ENCODE data around the gene CDHR5.

The CDHR5 gene

GRCh38 chr11:612961-613300, 11.8 kb downstream of the CDHR5 start:
- Mint-ChIP-seq H3K27ac (peak overlapping the region; percentile 80), H3K4me3 (no peak overlapping the region), H3K27me3 (no peaks in the 10 kb centered on the region), H3K9me3 (no peaks in the 10 kb centered on the region), H3K36me3 (ENCODE audit: low read depth) (peaks cover 59% of the 10 kb centered on the region), H3K4me1 (ENCODE audit: low read depth) (peaks cover 26% of the 10 kb centered on the region)
- DNase-seq = no peak

- Mint-ChIP-seq H3K4me3 (no peak overlapping the region), H3K27me3 (no peaks in the 10 kb centered on the region), H3K36me3 (ENCODE audit: low read depth) (peaks cover 63% of the 10 kb centered on the region), H3K27ac (peak overlapping the region; percentile 80), H3K9me3 (no peaks in the 10 kb centered on the region), H3K4me1 (ENCODE audit: low read depth) (peaks cover 26% of the 10 kb centered on the region)
- no peak for DNase-seq
Observed at GRCh38 chr11:612201-612960, 12.4 kb downstream of the CDHR5 start.

DNA sequence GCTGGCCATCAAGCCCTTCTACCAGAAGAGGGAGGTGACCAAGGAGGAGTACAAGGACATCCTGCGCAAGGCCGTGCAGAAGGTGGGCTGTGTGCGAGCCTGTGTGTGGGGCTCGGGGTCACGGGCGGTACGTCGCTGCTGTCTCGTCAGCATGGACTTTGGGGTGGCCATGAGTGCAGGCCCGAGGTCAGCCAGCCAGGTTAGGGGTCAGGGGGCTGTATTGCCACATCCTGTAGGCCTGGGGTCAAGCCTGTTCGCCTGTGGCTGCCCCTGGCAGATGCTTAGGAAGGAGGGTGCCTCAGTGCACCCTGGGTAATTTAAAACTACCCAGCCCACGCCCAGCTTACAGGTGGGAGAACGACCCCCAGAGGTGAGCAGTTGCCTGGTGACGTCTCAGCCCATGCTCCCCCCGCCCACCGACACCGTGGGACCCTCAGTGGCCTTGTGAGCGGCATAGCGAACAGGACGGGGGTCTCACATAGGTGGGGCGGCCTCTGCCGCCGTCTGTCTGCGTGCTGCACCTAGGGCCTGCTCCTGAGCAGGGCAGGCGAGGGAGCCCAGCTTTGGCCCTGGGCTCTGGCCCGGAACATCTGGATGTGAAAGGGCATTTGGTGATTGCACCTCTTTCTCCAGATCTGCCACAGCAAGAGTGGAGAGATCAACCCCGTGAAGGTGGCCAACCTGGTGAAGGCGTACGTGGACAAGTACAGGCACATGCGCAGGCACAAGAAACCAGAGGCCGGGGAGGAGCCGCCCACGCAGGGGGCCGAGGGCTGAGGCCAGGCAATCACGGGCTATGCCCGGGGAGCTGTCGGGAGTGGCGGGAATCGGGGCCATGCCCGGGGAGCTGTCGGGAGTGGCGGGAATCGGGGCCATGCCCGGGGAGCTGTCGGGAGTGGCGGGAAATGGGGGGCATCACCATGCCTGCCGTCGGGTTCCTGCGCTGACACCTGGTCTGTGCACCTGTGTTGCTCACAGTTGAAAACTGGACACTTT, 13.5 kb downstream of the CDHR5 start:
- Mint-ChIP-seq H3K4me1 (ENCODE audit: low read depth) (peaks cover 23% of the 10 kb centered on the region), H3K36me3 (ENCODE audit: low read depth) (peaks cover 73% of the 10 kb centered on the region), H3K27me3 (no peaks in the 10 kb centered on the region), H3K9me3 (no peaks in the 10 kb centered on the region), H3K4me3 (no peak overlapping the region), H3K27ac (peak overlapping the region; percentile 80)
- no peak for DNase-seq

DNA sequence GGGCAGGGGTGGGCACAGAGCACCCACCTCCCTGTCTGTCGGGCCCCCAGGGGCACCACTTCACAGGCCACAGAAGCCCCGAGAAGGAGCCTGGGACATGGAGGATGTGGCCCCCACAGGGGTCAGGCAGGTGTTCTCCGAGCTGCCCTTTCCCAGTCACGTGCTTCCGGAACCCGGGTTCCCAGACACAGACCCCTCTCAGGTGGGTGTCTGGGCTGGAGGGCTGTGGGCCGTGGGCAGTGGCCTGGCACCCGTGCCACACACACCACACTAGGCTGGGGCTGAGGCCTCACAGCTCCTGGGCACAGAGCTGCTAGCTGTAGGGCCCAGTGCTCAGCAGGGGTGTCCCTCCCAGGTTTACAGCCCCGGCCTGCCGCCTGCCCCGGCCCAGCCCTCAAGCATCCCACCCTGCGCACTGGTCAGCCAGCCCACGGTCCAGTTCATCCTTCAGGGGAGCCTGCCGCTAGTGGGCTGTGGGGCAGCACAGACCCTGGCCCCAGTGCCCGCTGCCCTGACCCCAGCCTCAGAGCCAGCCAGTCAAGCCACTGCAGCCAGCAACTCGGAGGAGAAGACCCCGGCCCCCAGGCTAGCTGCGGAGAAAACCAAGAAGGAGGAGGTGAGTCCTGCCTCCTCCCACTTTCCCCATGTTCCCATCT, 14.5 kb downstream of the CDHR5 start:
- H3K36me3 Mint-ChIP-seq (ENCODE audit: low read depth) = peaks cover 78% of the 10 kb centered on the region
- no peak for DNase-seq
- no peaks in the 10 kb centered on the region for H3K9me3 Mint-ChIP-seq
- H3K27ac Mint-ChIP-seq = no peak overlapping the region
- peaks cover 18% of the 10 kb centered on the region for H3K4me1 Mint-ChIP-seq (ENCODE audit: low read depth)
- no peak overlapping the region for H3K4me3 Mint-ChIP-seq
- H3K27me3 Mint-ChIP-seq = no peaks in the 10 kb centered on the region

- Mint-ChIP-seq H3K27ac (no peak overlapping the region), H3K9me3 (no peaks in the 10 kb centered on the region), H3K4me3 (no peak overlapping the region), H3K27me3 (no peaks in the 10 kb centered on the region), H3K4me1 (ENCODE audit: low read depth) (peaks cover 13% of the 10 kb centered on the region), H3K36me3 (ENCODE audit: low read depth) (peaks cover 82% of the 10 kb centered on the region)
- DNase-seq = no peak
Observed at GRCh38 chr11:609341-609811, 15.4 kb downstream of the CDHR5 start.

DNA sequence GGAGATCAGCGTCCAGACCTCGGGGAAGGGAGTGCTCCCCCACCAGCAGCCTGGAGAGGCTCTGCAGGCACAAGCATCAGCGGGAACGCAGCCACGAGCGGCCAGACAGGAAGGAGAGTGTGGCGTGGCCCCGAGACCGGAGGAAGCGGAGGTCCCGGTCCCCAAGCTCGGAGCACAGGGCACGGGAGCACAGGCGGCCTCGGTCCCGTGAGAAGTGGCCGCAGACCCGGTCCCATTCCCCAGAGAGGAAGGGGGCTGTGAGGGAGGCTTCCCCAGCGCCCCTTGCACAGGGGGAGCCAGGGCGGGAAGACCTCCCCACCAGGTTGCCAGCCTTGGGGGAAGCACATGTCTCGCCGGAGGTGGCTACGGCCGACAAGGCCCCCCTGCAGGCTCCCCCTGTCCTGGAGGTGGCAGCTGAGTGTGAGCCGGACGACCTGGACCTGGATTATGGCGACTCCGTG, 15.9 kb downstream of the CDHR5 start:
- no peaks in the 10 kb centered on the region for H3K27me3 Mint-ChIP-seq
- peak overlapping the region; percentile 57 for H3K27ac Mint-ChIP-seq
- peaks cover 7% of the 10 kb centered on the region for H3K4me1 Mint-ChIP-seq (ENCODE audit: low read depth)
- H3K4me3 Mint-ChIP-seq = no peak overlapping the region
- no peak for DNase-seq
- H3K9me3 Mint-ChIP-seq = no peaks in the 10 kb centered on the region
- H3K36me3 Mint-ChIP-seq (ENCODE audit: low read depth) = peaks cover 84% of the 10 kb centered on the region

GRCh38 chr11:607971-608659, 16.6 kb downstream of the CDHR5 start:
- H3K36me3 Mint-ChIP-seq (ENCODE audit: low read depth) = peaks cover 87% of the 10 kb centered on the region
- no peak for DNase-seq

GRCh38 chr11:607020-607780, 17.6 kb downstream of the CDHR5 start:
- no peaks in the 10 kb centered on the region for H3K4me1 Mint-ChIP-seq (ENCODE audit: low read depth)
- no peaks in the 10 kb centered on the region for H3K9me3 Mint-ChIP-seq
- peak overlapping the region; percentile 45 for H3K27ac Mint-ChIP-seq
- DNase-seq = no peak
- no peak overlapping the region for H3K4me3 Mint-ChIP-seq
- no peaks in the 10 kb centered on the region for H3K27me3 Mint-ChIP-seq
- H3K36me3 Mint-ChIP-seq (ENCODE audit: low read depth) = peaks cover 85% of the 10 kb centered on the region

More at GRCh38 chr11:607971-608659, 16.6 kb downstream of the CDHR5 start:
- no peaks in the 10 kb centered on the region for H3K27me3 Mint-ChIP-seq
- H3K4me3 Mint-ChIP-seq = no peak overlapping the region
- H3K27ac Mint-ChIP-seq = peak overlapping the region; percentile 57
- peaks cover 2% of the 10 kb centered on the region for H3K4me1 Mint-ChIP-seq (ENCODE audit: low read depth)
- no peaks in the 10 kb centered on the region for H3K9me3 Mint-ChIP-seq

DNA sequence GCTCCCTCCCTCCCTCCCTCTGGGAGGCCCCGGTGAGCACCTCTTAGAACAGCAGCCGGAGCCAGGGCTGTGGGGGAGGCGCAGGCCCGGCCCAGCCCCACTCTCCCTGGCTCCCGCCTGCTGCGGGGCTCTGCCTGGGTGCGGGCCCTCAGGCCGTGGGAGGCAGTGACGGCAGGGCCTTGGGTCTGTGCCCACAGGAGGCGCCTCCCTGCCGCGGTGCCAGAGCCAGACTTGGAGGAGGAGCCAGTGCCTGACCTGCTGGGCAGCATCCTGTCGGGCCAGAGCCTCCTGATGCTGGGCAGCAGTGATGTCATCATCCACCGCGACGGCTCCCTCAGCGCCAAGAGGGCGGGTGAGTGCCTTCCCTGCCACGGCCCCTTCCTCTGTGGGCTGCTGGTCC, 18.5 kb downstream of the CDHR5 start:
- Mint-ChIP-seq H3K4me1 (ENCODE audit: low read depth) (no peaks in the 10 kb centered on the region), H3K9me3 (no peaks in the 10 kb centered on the region), H3K36me3 (ENCODE audit: low read depth) (peaks cover 85% of the 10 kb centered on the region), H3K4me3 (no peak overlapping the region), H3K27me3 (no peaks in the 10 kb centered on the region), H3K27ac (peak overlapping the region; percentile 50)
- DNase-seq = no peak

DNA sequence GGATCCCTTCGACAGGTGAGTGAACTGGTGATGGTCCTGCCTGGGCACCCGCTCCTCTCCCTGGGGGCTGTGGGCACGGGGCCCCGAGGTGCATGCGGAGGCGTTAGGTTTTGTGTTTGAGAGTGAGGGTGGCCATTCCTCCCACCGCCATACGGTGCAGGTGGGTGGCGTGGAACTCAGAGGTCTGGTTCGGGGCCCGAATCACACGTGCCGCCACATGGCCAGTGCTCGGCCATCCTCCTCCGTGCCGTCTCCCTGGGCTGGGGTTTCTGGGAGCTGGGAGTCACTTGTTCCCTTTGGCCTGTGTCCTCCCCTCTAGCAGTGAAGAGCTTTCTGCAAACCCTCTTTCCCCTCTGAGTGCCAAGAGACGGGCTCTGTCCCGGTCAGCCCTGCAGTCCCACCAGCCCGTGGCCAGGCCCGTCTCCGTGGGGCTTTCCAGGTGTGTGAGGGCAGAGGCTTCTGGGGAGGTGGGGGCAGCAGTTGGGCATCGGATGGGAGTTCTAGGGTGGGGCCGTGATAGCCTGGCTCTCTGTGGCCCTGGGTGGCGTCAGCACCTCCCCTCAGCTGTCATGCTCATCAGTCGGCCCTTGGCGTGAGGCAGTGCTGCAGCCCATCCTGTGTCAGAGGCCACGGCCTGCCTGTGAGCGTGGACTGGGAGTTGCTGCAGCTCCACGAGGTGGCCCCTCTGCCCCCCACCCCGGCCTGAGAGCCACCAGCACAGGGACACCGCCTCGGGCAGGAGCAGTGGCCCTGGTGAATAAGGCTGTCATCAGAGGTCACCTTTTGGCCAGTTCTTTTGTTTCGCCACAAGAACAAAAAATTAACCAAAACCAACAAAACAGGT, 19.2 kb downstream of the CDHR5 start:
- DNase-seq = no peak
- Mint-ChIP-seq H3K27ac (peak overlapping the region; percentile 10), H3K27me3 (no peaks in the 10 kb centered on the region), H3K4me3 (no peak overlapping the region), H3K4me1 (ENCODE audit: low read depth) (no peaks in the 10 kb centered on the region), H3K36me3 (ENCODE audit: low read depth) (peaks cover 80% of the 10 kb centered on the region), H3K9me3 (no peaks in the 10 kb centered on the region)

- Mint-ChIP-seq H3K9me3 (no peaks in the 10 kb centered on the region), H3K27me3 (no peaks in the 10 kb centered on the region), H3K4me1 (ENCODE audit: low read depth) (no peaks in the 10 kb centered on the region), H3K36me3 (ENCODE audit: low read depth) (peaks cover 83% of the 10 kb centered on the region), H3K4me3 (no peak overlapping the region), H3K27ac (no peak overlapping the region)
- DNase-seq = no peak
Observed at GRCh38 chr11:603154-603553, 21.6 kb downstream of the CDHR5 start.

GRCh38 chr11:601573-602245, 23.0 kb downstream of the CDHR5 start:
- Mint-ChIP-seq H3K27me3 (no peaks in the 10 kb centered on the region), H3K9me3 (no peaks in the 10 kb centered on the region), H3K27ac (no peak overlapping the region), H3K4me1 (ENCODE audit: low read depth) (no peaks in the 10 kb centered on the region), H3K4me3 (no peak overlapping the region), H3K36me3 (ENCODE audit: low read depth) (peaks cover 83% of the 10 kb centered on the region)
- DNase-seq = no peak

All from activated T-cell treated with anti-CD3 and anti-CD28 coated beads, Interleukin-2, amount 50 U/mL, for 24 hours (primary cell).